Cardiac fibroblast (primary cell): Measurements from ENCODE around the gene GM2A.
"Not testable (repeated sequence)": the region's sequence is repeated elsewhere in the genome, so short reads cannot be mapped to it uniquely, and the experiment has no call there.

Source experiments
- DNase-seq, 2 donors: peaks; one replicate each; pipeline versions ENCODE4 v3.0.0 to v3.0.0-alpha.2; 2010; ENCODE audit warnings: low read depth in 2 of 2
- H3K4me3 ChIP-seq, 2 donors: replicated peaks in 1 of 2; 1 replicate in 1 of 2; 2 replicates in 1 of 2; pipeline ENCODE4 v1.5.1; 2011; ENCODE audit warnings: low read depth in 2 of 2, low read length in 2 of 2, mild to moderate bottlenecking in 2 of 2, moderate library complexity in 1 of 2
- TF ChIP-seq, protein P1 (sequence below): IDR thresholded peaks from one replicate; pipeline ENCODE4 v1.5.1; 2011; ENCODE audit warnings: low read depth, mild to moderate bottlenecking, low read length, inconsistent platforms

GM2A gene

DNA sequence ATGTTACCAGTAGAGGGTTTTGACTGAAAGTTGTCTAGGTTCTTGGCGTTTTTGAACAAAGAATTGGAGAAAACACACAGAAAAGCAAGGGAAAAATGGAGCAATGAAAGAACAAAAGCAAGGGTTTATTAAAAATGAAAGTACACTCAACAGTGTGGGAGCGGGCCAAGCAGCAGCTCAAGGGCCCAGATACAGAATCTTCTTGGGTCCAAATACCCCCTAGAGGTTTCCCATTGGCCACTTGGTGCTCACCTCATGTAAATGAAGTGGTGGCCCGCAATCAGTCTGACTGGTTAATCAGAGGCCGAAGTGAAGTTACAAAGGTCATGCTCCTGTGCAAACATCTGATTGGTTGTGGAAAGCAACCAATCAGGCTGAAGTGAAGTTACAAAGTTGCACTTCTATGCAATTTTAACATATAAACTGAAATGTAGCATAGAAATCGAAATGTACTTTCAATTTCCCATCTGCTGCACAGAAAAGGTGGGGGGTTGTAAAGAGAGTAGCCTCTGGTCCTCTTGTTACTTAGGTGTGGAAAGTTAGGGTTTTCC is 1.9 kb upstream of the GM2A start:
- no peak for DNase-seq
- no peak overlapping the region for H3K4me3 ChIP-seq
- TF ChIP-seq, protein P1, sequence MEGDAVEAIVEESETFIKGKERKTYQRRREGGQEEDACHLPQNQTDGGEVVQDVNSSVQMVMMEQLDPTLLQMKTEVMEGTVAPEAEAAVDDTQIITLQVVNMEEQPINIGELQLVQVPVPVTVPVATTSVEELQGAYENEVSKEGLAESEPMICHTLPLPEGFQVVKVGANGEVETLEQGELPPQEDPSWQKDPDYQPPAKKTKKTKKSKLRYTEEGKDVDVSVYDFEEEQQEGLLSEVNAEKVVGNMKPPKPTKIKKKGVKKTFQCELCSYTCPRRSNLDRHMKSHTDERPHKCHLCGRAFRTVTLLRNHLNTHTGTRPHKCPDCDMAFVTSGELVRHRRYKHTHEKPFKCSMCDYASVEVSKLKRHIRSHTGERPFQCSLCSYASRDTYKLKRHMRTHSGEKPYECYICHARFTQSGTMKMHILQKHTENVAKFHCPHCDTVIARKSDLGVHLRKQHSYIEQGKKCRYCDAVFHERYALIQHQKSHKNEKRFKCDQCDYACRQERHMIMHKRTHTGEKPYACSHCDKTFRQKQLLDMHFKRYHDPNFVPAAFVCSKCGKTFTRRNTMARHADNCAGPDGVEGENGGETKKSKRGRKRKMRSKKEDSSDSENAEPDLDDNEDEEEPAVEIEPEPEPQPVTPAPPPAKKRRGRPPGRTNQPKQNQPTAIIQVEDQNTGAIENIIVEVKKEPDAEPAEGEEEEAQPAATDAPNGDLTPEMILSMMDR = no peak

DNA sequence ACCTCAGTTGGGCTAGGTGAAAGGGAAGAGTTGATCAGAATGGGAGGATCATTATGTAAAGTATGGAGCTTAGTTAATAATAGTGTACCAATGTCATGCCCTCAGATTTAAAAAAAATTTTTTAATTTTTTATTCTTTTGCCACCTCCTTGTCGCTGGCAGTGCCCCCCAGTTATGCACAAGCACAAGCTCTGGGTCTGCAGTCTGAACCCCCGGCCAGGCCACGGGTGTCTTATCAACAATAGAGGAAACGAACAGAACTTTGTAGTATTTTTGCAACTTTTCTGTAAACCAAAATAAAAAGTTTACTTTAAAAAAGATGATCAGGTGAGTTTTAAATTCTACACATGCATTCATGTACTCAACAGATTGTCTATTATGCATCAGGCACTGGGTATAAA is 1.4 kb upstream of the GM2A start:
- TF ChIP-seq, protein P1 = no peak
- DNase-seq = no peak
- no peak overlapping the region for H3K4me3 ChIP-seq

DNA sequence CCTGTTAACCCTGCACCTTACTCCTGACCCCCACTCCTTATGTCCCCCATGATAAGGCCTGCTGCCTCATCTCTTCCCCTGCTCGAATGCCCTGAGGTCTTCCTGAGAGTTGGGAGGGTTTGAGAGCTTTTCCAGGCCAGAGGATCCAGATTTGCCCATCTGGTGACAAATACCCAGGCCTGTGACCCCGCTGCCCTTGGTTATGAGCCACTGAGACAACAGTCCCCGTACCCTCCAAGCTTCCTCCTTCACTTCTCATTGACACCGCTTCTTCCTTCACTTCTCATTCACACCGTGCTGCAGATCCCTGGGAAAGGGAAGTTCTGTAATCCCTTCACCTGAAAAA is 593 bp downstream of the GM2A start:
- peak overlapping the region; percentile 70 to 87 for H3K4me3 ChIP-seq
- TF ChIP-seq, protein P1 = no peak
- no peak for DNase-seq

DNA sequence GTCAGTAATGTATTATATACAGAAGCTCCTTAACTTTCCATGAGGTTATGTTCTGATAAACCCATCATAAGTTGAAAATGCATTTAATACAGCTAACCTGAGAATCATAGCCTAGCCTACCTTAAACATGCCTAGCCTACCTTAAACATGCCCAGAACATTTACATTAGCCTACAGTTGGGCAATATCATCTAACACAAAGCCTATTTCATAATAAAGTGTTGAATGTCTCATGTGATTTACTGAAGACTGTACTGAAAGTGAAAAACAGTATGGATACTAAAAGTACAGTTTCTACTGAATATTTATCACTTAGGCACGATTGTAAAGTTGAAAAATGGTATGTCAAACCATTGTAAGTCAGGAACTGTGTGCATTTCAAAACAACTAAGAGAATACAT is 1.6 kb downstream of the GM2A start:
- no peak for DNase-seq
- H3K4me3 ChIP-seq = no peak overlapping the region
- TF ChIP-seq, protein P1 = no peak

DNA sequence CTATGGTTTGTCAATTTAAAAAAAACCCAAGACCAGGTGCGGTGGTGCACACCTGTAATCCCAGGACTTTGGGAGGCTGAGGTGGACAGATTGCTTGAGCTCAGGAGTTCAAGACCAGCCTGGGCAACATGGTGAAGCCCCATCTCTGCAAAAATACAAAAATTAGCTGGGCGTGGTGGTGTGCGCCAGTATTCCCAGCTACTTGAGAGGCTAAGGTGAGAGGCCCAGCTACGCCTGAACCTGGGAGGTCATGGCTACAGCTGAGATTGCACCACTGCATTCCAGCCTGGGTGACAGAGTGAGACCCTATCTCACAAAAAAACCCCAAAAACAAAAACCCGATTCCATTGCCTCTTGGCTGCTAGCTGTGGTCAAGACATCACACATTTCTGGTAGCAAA is 2.0 kb downstream of the GM2A start:
- H3K4me3 ChIP-seq, DNase-seq: not testable (repeated sequence)

DNA sequence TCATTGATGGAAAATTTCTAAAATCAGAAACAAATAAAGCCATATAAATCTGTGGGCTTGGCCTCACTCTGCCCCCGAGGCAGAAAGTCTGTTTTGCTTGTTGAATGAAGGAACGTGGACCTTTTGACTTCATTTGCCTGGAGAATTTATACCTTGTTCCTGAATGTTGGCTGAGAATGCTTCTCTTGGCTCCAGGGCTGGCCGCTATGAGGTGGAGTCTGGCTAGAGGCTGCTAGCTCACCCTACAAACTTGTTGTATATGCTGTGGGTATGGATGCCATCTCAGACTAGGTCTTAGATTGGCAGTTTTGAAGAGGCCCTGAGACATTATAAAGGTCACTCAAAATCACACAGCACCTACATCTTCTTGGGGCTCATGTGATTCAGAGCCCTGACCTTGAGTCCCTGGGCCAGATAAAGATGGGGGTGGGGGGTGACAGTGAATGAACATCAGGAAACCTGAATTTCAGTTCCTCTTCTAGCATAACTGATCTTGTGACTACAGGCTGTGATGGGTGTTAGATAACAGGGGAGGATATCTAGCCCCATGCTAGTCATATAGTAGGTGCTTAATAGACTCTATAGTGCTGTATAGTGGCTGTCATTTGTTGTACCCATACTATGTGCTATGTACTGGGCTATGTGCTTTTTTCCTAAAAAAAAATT is 2.8 kb downstream of the GM2A start:
- no peak for DNase-seq
- no peak overlapping the region for H3K4me3 ChIP-seq
- TF ChIP-seq, protein P1 = no peak

DNA sequence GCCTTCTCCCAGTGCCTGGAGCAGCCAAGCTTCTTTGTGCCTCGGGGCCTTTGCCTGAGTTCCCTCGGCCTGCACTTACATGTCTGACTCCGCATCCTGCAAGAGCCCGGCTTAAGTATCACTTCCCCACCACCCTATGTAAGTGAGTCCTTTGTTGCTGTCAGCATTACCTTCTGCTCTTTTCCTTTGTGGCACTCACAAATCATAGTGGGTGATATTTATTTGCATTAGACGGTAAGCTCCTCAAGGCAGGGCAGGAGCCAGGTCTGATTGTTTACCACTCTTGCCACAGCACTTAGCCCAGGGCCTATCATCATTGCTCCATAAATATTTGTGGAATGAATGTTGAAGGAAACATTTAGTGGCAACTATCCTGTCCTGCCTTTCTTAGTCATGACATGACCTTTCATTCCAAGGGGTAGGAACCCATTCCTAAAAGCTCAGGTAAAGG is 4.8 kb downstream of the GM2A start:
- H3K4me3 ChIP-seq = no peak overlapping the region
- TF ChIP-seq, protein P1 = no peak
- DNase-seq = peak in 1 of 2 donors; percentile 25
